B cell (primary cell): ENCODE results near the gene GPRIN2. TPM values are rescaled to one million over a fixed set of nuclear protein-coding genes. Genes with fewer than 3 reads are reported as not detected.
"Not testable (repeated sequence)": the region's sequence is repeated elsewhere in the genome, so short reads cannot be mapped to it uniquely, and the experiment has no call there.

ENCODE experiments used
- ATAC-seq: fragments of 200-7000 bp; cut with Tn5 transposase; one replicate; pipeline ENCODE4 v1.10.0; 2021; ENCODE audit warnings: low read depth, mild to moderate bottlenecking, moderate number of reproducible peaks, moderate library complexity
- CTCF ChIA-PET: fragments of 350-600 bp; sonication (Branson Sonifier 250); formaldehyde crosslinking; loops from one replicate; lab custom pipeline; 2021; ENCODE audit warnings: antibody characterized with exemption, inconsistent platforms; lab: Charles Lee
- POLR2A ChIA-PET: fragments of 350-600 bp; sonication (Branson Sonifier 250); formaldehyde crosslinking; loops from one replicate; lab custom pipeline; 2021; ENCODE audit warnings: antibody characterized with exemption; lab: Charles Lee
- DNase-seq: peaks from one replicate; pipeline ENCODE4 v3.0.0; 2013
- H2AFZ ChIP-seq: 2 replicates; pipeline ENCODE4 v1.6.1; 2012; ENCODE audit warnings: mild to moderate bottlenecking, low read depth, low read length; ENCODE audit not compliant: insufficient read depth, poor library complexity, severe bottlenecking
- H3K27ac ChIP-seq, 2 donors: 1 replicate in 1 of 2; 2 replicates in 1 of 2; pipeline ENCODE4 v1.5.1; 2012 to 2013; ENCODE audit warnings: low read length in 2 of 2, mild to moderate bottlenecking in 2 of 2, moderate library complexity in 1 of 2
- H3K27me3 ChIP-seq, 4 experiments: fragments of 200-600 bp in 1 of 4; sonication (generic) in 1 of 4; replicated peaks in 1 of 4; 1 replicate in 2 of 4; 2 replicates in 2 of 4; pipeline versions ENCODE4 v1.6.1 to v1.7.0; 2013 to 2016; ENCODE audit warnings: low read length in 3 of 4, mild to moderate bottlenecking in 2 of 4, mixed read lengths in 1 of 4, moderate library complexity in 1 of 4; ENCODE audit not compliant: insufficient read depth in 4 of 4, control insufficient read depth in 3 of 4; ENCODE audit errors: control extremely low read depth in 1 of 4
- H3K36me3 ChIP-seq, 2 experiments: replicated peaks in 1 of 2; 1 replicate in 1 of 2; 2 replicates in 1 of 2; pipeline versions ENCODE4 v1.6.1 to v1.7.1; 2013; ENCODE audit warnings: low read length in 1 of 2; ENCODE audit not compliant: insufficient read depth in 2 of 2, control insufficient read depth in 1 of 2; ENCODE audit errors: control extremely low read depth in 1 of 2, extremely low read depth in 1 of 2
- H3K4me1 ChIP-seq, 2 donors: fragments of 200-600 bp in 1 of 2; sonication (generic) in 1 of 2; 1 replicate in 1 of 2; 2 replicates in 1 of 2; pipeline versions ENCODE4 v1.5.1 to v1.6.1; 2013 to 2017; ENCODE audit warnings: low read length in 2 of 2; ENCODE audit not compliant: control insufficient read depth in 2 of 2, insufficient read depth in 2 of 2
- H3K4me2 ChIP-seq: replicated peaks from 2 replicates; pipeline ENCODE3; 2012; ENCODE audit warnings: mild to moderate bottlenecking, low read depth, low read length; ENCODE audit not compliant: poor library complexity, severe bottlenecking
- H3K4me3 ChIP-seq, 5 experiments: fragments of 200-600 bp in 1 of 5; sonication (generic) in 1 of 5; 1 replicate in 3 of 5; 2 replicates in 2 of 5; pipeline versions ENCODE4 v1.5.1 to v1.7.0; 2011 to 2016; ENCODE audit warnings: low read length in 4 of 5, mild to moderate bottlenecking in 4 of 5, low read depth in 2 of 5, control low read depth in 1 of 5, moderate library complexity in 1 of 5; ENCODE audit not compliant: insufficient read depth in 1 of 5; ENCODE audit errors: control extremely low read depth in 1 of 5, extremely low read depth in 1 of 5
- H3K79me2 ChIP-seq: fragments of 200-600 bp; sonication (generic); one replicate; pipeline ENCODE4 v1.6.0; 2016; ENCODE audit warnings: low read length; ENCODE audit not compliant: control insufficient read depth, insufficient read depth
- H3K9ac ChIP-seq: fragments of 200-600 bp; sonication (generic); 2 replicates; pipeline ENCODE4 v1.6.1; 2017; ENCODE audit warnings: mild to moderate bottlenecking, low read length, moderate library complexity
- H3K9me3 ChIP-seq, 3 donors: one replicate each; pipeline versions ENCODE4 v1.6.1 to v1.7.1; 2013; ENCODE audit warnings: low read length in 2 of 3; ENCODE audit not compliant: control insufficient read depth in 2 of 3, insufficient read depth in 1 of 3; ENCODE audit errors: control extremely low read depth in 1 of 3
- H4K20me1 ChIP-seq: 2 replicates; pipeline ENCODE4 v1.6.0; 2012; ENCODE audit warnings: mild to moderate bottlenecking, low read length; ENCODE audit not compliant: insufficient read depth, control insufficient read depth, poor library complexity, severe bottlenecking
- H3K27ac Mint-ChIP-seq: one replicate; pipeline ENCODE4 v1.8.0; 2021; ENCODE audit warnings: mixed read lengths
- H3K27me3 Mint-ChIP-seq: one replicate; pipeline ENCODE4 v1.8.0; 2021; ENCODE audit warnings: mixed read lengths
- H3K4me1 Mint-ChIP-seq: one replicate; pipeline ENCODE4 v1.8.0; 2021; ENCODE audit warnings: mixed read lengths
- H3K4me3 Mint-ChIP-seq: one replicate; pipeline ENCODE4 v1.8.0; 2021; ENCODE audit warnings: mixed read lengths
- H3K9me3 Mint-ChIP-seq: one replicate; pipeline ENCODE4 v1.8.0; 2022; ENCODE audit warnings: mixed read lengths; ENCODE audit not compliant: insufficient read depth
- WGBS: methylation state at CpG from one replicate; pipeline ENCODE4 v1.1.5; 2013; ENCODE audit warnings: missing lambda C conversion rate; ENCODE audit not compliant: insufficient coverage; 5-methylcytosine and 5-hydroxymethylcytosine counted together
- intact Hi-C: fragments of 100-400 bp; cut with micrococcal nuclease; formaldehyde crosslinking; loops from one replicate; pipeline ENCODE4 v1.10.0; 2022
- polyA plus RNA-seq: library from polyadenylated mRNA; depleted of rRNA; stranded (reverse); fragments of >200 nt; gene quantifications from 2 replicates; pipeline ENCODE4 v1.2.3, GENCODE V29; 2012
- total RNA-seq, 2 donors: library from RNA; stranded (reverse); fragments of 120-200 nt in 1 of 2; gene quantifications; 1 replicate in 1 of 2; 2 replicates in 1 of 2; pipeline versions ENCODE4 v1.2.3 to v1.2.4, GENCODE V29; 2013 to 2022

Gene GPRIN2
- total and polyA plus RNA-seq, 2 donors (not counting 1 experiment from before 2014, with no cell fraction given), result not detected

- POLR2A ChIA-PET, intact Hi-C loops, H3K36me3 ChIP-seq, H4K20me1 ChIP-seq, H3K4me1 ChIP-seq, H3K27ac Mint-ChIP-seq, H3K4me2 ChIP-seq, CTCF ChIA-PET, H3K79me2 ChIP-seq, H3K4me3 ChIP-seq, ATAC-seq, H3K27me3 Mint-ChIP-seq, H3K9me3 ChIP-seq, H2AFZ ChIP-seq, H3K4me3 Mint-ChIP-seq, H3K27ac ChIP-seq, H3K27me3 ChIP-seq, H3K4me1 Mint-ChIP-seq, H3K9ac ChIP-seq, H3K9me3 Mint-ChIP-seq: not testable (repeated sequence)
- WGBS, result no CpG with 5 or more reads among the region's 4 CpGs
- peak; percentile 4 for DNase-seq
Observed at GRCh38 chr10:46596570-46596969, 40.1 kb upstream of the GPRIN2 start.

- WGBS, result no CpG with 5 or more reads among the region's 6 CpGs
- POLR2A ChIA-PET, result not testable (repeated sequence)
Observed at GRCh38 chr10:46594453-46595063, 38.1 kb upstream of the GPRIN2 start.

GRCh38 chr10:46593307-46593706, 36.8 kb upstream of the GPRIN2 start:
- H3K4me3 Mint-ChIP-seq, CTCF ChIA-PET, POLR2A ChIA-PET, H3K27me3 Mint-ChIP-seq, H3K79me2 ChIP-seq, H3K4me1 Mint-ChIP-seq, H3K27ac ChIP-seq, H3K9me3 Mint-ChIP-seq, H3K27me3 ChIP-seq, H3K27ac Mint-ChIP-seq, H3K4me1 ChIP-seq, H2AFZ ChIP-seq, H3K9ac ChIP-seq, H4K20me1 ChIP-seq, H3K36me3 ChIP-seq, DNase-seq, H3K4me2 ChIP-seq, ATAC-seq, H3K9me3 ChIP-seq, intact Hi-C loops, H3K4me3 ChIP-seq: not testable (repeated sequence)
- no CpG with 5 or more reads among the region's 13 CpGs for WGBS

More at GRCh38 chr10:46594453-46595063, 38.1 kb upstream of the GPRIN2 start:
- H3K4me1 Mint-ChIP-seq, H3K4me3 Mint-ChIP-seq, H3K36me3 ChIP-seq, H3K9me3 ChIP-seq, H4K20me1 ChIP-seq, ATAC-seq, H3K9me3 Mint-ChIP-seq, DNase-seq, intact Hi-C loops, H3K79me2 ChIP-seq, H3K27me3 Mint-ChIP-seq, H3K4me3 ChIP-seq, H3K27me3 ChIP-seq, H3K4me1 ChIP-seq, CTCF ChIA-PET, H3K9ac ChIP-seq, H3K27ac ChIP-seq, H3K27ac Mint-ChIP-seq, H3K4me2 ChIP-seq, H2AFZ ChIP-seq: not testable (repeated sequence)

GRCh38 chr10:46591053-46591452, 34.6 kb upstream of the GPRIN2 start:
- H3K4me3 ChIP-seq, POLR2A ChIA-PET, H3K9me3 ChIP-seq, H3K4me1 Mint-ChIP-seq, H3K4me2 ChIP-seq, H4K20me1 ChIP-seq, intact Hi-C loops, H3K9me3 Mint-ChIP-seq, H3K27ac Mint-ChIP-seq, H3K4me3 Mint-ChIP-seq, H3K27me3 ChIP-seq, DNase-seq, H3K79me2 ChIP-seq, H3K27me3 Mint-ChIP-seq, H3K27ac ChIP-seq, ATAC-seq, CTCF ChIA-PET, H3K4me1 ChIP-seq, H3K36me3 ChIP-seq, H3K9ac ChIP-seq, H2AFZ ChIP-seq: not testable (repeated sequence)
- no CpG with 5 or more reads among the region's 8 CpGs for WGBS
